SJCRH30 (cell line): ENCODE data around the gene P2RX3. TPM values are rescaled to one million over a fixed set of nuclear protein-coding genes. Genes with fewer than 3 reads are reported as not detected.
A peak's percentile ranks its signal among the peaks of the same experiment; 100 is the strongest.
"Not testable (repeated sequence)": the region's sequence is repeated elsewhere in the genome, so short reads cannot be mapped to it uniquely, and the experiment has no call there.

ENCODE experiments used
- DNase-seq, 2 experiments: peaks; one replicate each; pipeline ENCODE4 v3.0.0-alpha.2; 2015 to 2020
- H3K27ac ChIP-seq: fragments of 250-450 bp; sonication (Bioruptor Pico); 2 replicates; pipeline ENCODE4 v1.5.1; 2020; ENCODE audit warnings: mild to moderate bottlenecking, moderate library complexity
- H3K27me3 ChIP-seq: fragments of 250-450 bp; sonication (Bioruptor Pico); 2 replicates; pipeline ENCODE4 v1.5.1; 2020; ENCODE audit warnings: mild to moderate bottlenecking, moderate library complexity
- H3K36me3 ChIP-seq: fragments of 250-450 bp; sonication (Bioruptor Pico); 2 replicates; pipeline ENCODE4 v1.5.1; 2020; ENCODE audit warnings: mild to moderate bottlenecking, moderate library complexity
- H3K4me1 ChIP-seq: fragments of 250-450 bp; sonication (Bioruptor Pico); 2 replicates; pipeline ENCODE4 v1.5.1; 2020; ENCODE audit warnings: mild to moderate bottlenecking, moderate library complexity
- H3K4me3 ChIP-seq: fragments of 250-450 bp; sonication (Bioruptor Pico); 2 replicates; pipeline ENCODE4 v1.5.1; 2020; ENCODE audit warnings: mild to moderate bottlenecking, moderate library complexity
- H3K9me3 ChIP-seq: fragments of 250-450 bp; sonication (Bioruptor Pico); replicated peaks from 2 replicates; pipeline ENCODE4 v1.5.1; 2020; ENCODE audit warnings: mild to moderate bottlenecking, moderate library complexity
- total RNA-seq: library from RNA; depleted of rRNA; stranded (reverse); fragments of >200 nt; shearing (Covaris generic); gene quantifications from 2 replicates; pipeline ENCODE4 v1.2.3, GENCODE V29; 2014; rRNA removed

Gene P2RX3
- not detected in 2 replicates for total RNA-seq

DNA sequence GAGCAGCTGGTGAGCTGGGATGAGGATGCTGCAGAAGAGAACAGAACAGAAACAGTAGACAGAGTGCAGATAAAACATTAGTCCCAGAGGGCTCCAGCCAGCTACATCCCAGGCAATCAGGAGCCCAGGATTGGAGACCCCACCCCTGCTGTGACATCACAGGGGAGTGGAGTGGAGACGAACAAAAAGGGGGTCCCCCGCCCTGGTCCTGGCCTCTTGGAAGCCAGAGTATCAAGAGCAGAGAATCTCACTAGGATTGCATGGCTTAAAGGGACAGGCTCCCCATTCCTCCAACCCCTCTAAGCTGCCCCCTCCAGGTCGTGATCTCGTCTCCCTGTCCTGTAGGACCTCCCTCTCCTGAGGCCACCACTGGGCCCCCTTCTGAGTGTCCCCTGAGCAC lies at the start of gene P2RX3:
Gene P2RX3 (plus strand): TSS at position 211 of the 400 bp plus-strand sequence. CDS start 199 bp downstream, outside the sequence.
- no peak for DNase-seq
- Histone ChIP-seq H3K27me3 (no peaks in the 10 kb centered on the region; the same call in none of the 2 replicates), H3K4me3 (no peak within 1 kb of the TSS), H3K9me3 (no peaks in the 10 kb centered on the region), H3K36me3 (peaks cover 12% of the 10 kb centered on the region), H3K27ac (no peak within 1 kb of the TSS), H3K4me1 (peaks cover 10% of the 10 kb centered on the region)

DNA sequence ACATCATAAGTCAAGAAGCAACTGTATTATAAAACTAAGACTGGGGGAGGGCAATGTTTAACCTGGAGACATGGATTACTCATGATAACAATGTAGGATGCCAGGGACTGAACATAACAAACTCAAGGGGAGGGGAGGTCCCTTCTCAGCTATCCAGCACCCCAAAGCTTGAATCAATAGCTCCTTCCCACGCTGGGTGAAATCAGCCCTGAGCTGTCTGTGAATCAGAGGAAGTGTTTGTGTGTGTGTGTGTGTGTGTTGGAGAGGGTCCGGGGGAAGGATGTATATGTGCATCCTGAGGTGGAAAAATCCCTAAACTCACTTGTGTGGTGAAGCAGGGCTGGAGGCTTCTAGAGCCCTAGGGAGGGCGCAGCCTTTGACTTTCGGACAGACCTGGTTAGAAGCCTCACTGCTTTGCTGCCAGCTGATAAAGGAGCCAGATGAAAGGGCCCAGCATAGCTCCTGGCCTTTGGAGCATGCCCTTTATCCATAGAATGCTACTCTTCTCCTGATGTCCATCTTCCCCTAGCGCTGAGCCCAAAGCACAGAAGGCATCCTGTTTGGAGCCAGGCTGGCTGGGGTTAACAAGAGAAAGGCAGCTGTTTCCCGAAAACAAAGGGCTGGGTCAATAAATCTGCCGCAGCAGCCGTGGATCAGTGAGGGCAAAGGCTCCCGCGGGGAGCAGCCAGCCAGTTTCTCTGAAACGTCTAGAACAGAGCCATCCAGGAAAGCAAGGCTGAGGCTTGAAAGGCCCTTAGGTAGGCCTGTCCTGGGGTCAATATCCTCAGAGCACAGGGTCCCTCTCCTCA lies 49.2 kb upstream of the P2RX3 start:
- Histone ChIP-seq H3K4me1 (peaks cover 55% of the 10 kb centered on the region), H3K9me3 (no peaks in the 10 kb centered on the region), H3K27ac (peak overlapping the region; percentile 83), H3K36me3 (no peaks in the 10 kb centered on the region), H3K27me3 (no peaks in the 10 kb centered on the region), H3K4me3 (no peak overlapping the region)
- peak; percentile 88 to 92 for DNase-seq

DNA sequence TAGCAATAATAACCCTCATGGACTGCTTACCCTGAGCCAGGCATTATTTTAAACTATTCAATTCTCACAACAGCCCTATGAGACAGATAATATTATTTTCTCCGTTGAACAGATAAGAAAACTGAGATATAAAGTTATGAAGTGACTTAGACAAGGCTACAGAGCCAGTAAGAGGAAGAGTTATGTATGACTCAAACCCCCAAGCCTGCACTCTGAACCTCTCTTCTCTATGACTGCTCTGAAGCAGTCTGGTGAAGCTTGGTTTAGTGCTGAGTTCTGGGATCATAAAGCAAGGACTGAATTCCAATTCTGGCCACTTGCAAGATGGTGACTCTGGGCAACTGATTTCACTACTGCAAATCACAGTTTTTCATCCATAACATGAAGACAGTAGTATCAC lies 47.9 kb upstream of the P2RX3 start:
- Histone ChIP-seq H3K4me1 (peaks cover 55% of the 10 kb centered on the region), H3K4me3 (no peak overlapping the region), H3K27ac (no peak overlapping the region; the same call in 1 of the 2 replicates), H3K27me3 (no peaks in the 10 kb centered on the region), H3K9me3 (no peaks in the 10 kb centered on the region), H3K36me3 (no peaks in the 10 kb centered on the region)
- no peak for DNase-seq

DNA sequence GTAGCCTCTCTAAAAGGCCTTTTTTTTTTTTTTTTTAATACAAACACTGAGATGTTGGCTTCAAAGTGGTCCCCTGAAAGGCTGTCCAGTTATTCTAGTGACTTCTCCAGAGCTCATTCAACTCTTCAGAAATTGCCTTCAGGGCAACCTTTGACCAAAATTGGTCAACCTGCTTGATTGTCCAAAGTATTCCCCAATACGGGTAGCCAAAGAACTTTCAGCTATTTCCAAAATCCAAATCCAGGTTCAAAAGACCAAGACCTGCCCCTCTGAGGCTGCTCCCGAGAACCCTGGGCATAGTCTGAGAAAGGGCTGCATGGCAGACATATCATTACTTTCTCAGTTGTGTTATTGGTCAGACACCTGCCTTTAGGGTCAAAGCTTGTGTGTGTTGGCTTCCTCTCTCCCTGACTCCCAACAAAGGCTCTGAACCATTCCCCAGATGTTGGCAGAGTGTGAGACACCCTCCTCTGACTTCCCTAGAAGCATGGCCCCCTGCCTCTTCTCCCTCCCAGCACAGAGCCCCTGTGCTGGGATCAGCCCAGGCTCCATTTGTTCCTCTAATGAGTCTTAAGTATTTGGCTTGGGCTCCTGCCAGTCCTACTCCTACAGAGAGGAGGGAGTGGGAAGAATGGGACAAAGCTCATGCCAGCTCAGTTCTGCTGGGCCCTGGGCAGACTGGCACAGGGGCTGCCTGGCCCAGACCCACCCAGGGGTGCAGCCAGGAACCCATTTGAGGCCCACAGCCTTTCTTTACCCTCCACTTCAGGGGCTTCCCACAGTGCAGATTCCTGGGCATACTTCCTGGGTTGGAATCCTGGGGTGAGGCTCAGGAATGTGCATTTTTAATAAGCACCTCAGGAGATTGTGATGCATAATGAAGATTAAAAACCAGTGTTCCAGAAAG lies 43.7 kb upstream of the P2RX3 start:
- Histone ChIP-seq H3K36me3 (peaks cover 31% of the 10 kb centered on the region), H3K4me3 (no peak overlapping the region), H3K27me3 (no peaks in the 10 kb centered on the region), H3K9me3 (peaks cover 8% of the 10 kb centered on the region; the same call in 1 of the 2 replicates), H3K4me1 (peaks cover 43% of the 10 kb centered on the region), H3K27ac (peak overlapping the region; percentile 97)
- peak; percentile 41 to 63 for DNase-seq

DNA sequence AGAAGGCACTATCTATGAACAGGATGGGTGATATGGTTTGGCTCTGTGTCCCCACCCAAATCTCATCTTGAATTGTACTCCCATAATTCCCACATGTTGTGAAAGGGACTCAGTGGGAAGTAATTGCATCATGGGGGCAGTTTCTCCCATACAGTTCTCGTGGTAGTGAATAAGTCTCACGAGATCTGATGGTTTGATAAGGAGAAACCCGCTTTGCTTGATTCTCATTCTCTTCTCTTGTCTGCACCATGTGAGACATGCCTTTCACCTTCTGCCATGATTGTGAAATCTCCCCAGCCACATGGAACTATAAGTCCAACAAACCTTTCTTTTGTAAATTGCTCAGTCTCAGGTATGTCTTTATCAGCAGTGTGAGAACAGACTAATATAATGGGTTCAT lies 41.9 kb upstream of the P2RX3 start:
- H3K4me1 ChIP-seq, result peaks cover 31% of the 10 kb centered on the region
- not testable (repeated sequence) for H3K9me3 ChIP-seq, H3K27ac ChIP-seq, H3K4me3 ChIP-seq, DNase-seq, H3K27me3 ChIP-seq
- peaks cover 48% of the 10 kb centered on the region for H3K36me3 ChIP-seq

DNA sequence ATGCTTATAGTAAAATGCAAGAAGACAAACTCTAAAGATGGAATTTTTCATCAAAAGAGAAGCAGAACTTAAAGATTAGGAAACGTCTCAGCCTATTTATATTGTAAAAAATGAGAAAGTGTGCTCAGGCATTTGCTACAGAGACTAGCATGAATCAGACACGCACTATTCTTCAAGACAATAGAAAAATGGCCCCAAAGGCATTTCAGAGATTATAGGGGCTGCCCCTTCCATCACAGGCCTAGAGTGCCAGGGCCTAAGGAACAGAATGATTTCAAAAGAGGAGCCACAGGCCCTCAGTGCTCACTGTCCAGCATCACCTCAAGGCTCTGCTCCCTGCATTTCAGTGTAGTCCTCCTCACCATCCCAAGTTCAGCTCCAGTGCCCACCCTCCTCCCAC lies 40.9 kb upstream of the P2RX3 start:
- Histone ChIP-seq H3K36me3 (peaks cover 59% of the 10 kb centered on the region), H3K4me3 (no peak overlapping the region), H3K4me1 (peaks cover 28% of the 10 kb centered on the region), H3K27ac (no peak overlapping the region), H3K9me3 (peaks cover 8% of the 10 kb centered on the region; the same call in 1 of the 2 replicates), H3K27me3 (no peaks in the 10 kb centered on the region)
- DNase-seq, result no peak

DNA sequence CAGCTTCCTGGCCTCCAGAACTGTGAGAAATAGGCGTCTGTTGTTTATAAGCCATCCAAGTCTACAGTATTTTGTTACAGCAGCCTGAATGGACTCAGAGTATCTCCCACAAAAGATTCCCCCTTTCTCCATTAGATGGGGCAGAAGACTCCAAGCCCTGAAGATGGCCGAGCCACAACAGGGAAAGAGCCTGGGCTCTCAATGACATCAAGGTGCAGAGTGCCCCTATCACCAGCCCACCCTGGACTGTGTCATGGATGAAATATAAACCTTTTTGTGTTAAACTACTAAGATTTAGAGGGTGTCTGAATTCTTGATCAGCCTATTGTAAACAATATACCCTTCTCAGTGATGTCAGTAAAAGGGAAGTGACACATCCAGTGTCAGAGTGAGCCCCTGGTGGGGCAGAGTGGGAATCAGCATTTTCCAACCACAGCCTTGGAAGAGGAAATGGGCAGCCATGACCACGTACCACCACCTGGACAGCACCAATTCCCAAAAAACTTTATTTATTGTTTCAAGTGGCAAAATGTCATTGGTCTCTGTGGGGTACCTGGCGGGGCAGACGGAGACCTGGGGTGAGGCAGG lies 38.9 kb upstream of the P2RX3 start:
- Histone ChIP-seq H3K4me1 (peaks cover 9% of the 10 kb centered on the region), H3K36me3 (peaks cover 75% of the 10 kb centered on the region), H3K4me3 (no peak overlapping the region), H3K27me3 (no peaks in the 10 kb centered on the region), H3K9me3 (peaks cover 8% of the 10 kb centered on the region; the same call in 1 of the 2 replicates), H3K27ac (no peak overlapping the region)
- DNase-seq, result no peak

DNA sequence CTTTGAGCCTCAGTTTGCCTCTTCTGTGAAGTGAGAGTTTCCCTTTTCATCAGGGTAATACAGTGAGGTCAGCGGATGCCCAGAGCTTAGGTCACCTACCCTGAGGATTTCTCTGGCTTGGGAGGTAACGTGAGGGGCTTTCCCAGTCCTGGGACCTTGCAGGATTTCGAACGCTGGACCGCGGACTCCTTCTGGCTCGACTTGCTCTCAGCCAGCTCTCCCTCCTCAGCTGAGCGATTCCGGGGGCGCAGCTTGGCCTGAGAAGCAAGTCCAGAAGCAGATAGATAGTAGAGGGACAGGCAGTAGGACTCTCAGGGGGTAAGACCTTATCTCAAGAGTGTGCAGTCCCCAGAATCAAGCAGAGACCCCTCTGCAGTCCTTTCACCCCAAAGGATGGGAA lies 37.4 kb upstream of the P2RX3 start:
- Histone ChIP-seq H3K9me3 (peaks cover 8% of the 10 kb centered on the region; the same call in 1 of the 2 replicates), H3K4me3 (no peak overlapping the region), H3K36me3 (peaks cover 81% of the 10 kb centered on the region), H3K27ac (no peak overlapping the region), H3K27me3 (no peaks in the 10 kb centered on the region), H3K4me1 (no peaks in the 10 kb centered on the region)
- DNase-seq, result no peak

DNA sequence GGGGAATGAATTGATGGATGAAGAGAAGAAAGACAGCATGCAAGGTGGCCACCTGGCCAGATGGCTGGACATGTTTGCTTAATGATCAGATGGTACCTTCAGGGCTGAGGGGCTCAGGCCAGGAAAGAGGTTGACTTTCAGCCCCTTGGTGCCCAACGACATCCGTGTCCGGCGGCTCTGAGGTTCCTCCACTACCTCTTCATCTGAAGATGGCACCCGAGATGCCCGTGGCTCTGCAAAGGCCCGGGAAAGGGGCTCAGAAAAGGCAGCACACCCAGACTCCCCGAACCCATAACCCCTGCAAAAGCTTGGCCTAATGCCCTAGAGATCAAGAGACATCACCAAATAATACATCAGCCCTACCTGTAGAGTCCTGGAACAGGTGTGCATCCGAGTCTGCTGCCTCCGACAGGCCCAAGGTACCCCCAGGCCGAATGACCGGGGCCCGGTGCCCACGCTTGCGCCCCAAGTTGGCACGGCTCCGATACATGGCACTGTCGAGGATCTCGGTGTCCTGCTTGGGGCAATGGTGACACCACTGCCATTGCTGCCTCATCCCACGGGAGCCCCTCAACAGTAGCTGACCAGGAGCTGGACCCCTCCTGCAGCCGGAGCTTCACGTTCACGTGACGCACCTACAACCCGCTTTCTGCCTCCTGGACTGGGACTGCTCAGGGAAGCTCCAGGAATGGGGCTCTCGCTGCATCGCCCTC lies 36.3 kb upstream of the P2RX3 start:
- peaks cover 74% of the 10 kb centered on the region for H3K36me3 ChIP-seq
- H3K27me3 ChIP-seq, result no peaks in the 10 kb centered on the region
- H3K9me3 ChIP-seq, result peaks cover 4% of the 10 kb centered on the region; the same call in 1 of the 2 replicates
- H3K4me1 ChIP-seq, result 0 out of 2 replicates have a peak, but pooled peaks cover 4% of the 10 kb centered on the region
- no peak overlapping the region for H3K4me3 ChIP-seq
- H3K27ac ChIP-seq, result no peak overlapping the region
- DNase-seq, result no peak

DNA sequence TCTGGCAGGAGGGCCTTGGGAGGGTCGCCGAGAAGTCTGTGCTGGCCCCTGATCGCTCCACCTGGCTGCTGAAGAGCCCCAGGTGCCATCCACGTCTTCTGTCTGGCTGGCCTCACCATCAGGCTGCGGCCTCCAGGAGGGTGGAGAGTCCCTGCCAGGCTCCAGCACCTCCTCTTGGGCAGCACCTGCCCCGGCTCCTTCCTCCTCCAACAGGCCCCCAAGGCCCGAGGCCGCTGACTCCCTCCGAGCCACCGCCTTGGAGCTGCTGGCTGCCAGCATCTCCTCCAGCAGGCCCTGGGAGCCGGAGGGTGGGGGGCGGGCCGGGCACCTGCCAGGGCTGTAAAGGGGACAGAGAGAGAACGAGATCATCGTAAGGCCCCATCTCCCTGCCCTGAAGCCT lies 35.7 kb upstream of the P2RX3 start:
- DNase-seq, result no peak
- H3K36me3 ChIP-seq, result peaks cover 73% of the 10 kb centered on the region
- H3K9me3 ChIP-seq, result no peaks in the 10 kb centered on the region

DNA sequence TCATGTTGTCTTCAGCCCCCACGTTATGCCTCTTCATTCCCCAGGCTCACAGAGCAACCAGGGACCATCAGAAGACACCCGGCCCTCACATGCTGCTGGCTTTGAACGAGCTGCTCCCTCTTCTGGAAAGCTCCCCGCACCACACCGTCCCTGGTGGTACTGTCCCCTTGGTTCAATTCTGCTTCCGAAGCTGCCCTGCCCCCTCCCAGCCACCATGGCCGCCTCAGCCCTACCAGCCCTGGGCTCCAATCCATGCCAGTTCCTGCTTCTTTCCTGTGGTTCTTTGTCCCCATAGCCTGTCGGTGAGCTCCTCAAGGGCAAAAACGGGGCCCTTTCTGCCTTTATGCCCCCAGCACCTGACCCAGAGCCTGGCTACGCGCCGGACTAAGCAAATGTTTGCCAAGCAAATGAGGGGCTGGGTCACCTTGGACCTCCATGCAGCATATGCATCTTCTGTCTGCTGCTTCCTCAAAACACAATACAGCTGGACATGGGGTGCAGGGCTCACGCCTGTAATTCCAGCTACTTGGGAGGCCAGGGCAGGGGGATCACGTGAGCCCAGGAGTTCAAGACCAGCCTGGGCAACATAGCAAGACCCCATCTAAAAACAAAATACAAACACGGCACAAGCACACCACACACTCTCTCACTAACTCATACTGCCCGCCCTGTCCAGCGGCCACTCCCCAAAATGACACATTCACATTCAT lies 34.7 kb upstream of the P2RX3 start:
- H3K9me3 ChIP-seq, result no peaks in the 10 kb centered on the region
- H3K4me1 ChIP-seq, result peaks cover 7% of the 10 kb centered on the region; the same call in 1 of the 2 replicates
- no peak overlapping the region for H3K4me3 ChIP-seq
- DNase-seq, result no peak
- H3K27me3 ChIP-seq, result no peaks in the 10 kb centered on the region
- H3K27ac ChIP-seq, result no peak overlapping the region
- peaks cover 69% of the 10 kb centered on the region for H3K36me3 ChIP-seq

More for the DNA sequence above, 35.7 kb upstream of the P2RX3 start:
- Histone ChIP-seq H3K4me3 (no peak overlapping the region), H3K27ac (no peak overlapping the region), H3K4me1 (peaks cover 4% of the 10 kb centered on the region; the same call in 1 of the 2 replicates), H3K27me3 (no peaks in the 10 kb centered on the region)

DNA sequence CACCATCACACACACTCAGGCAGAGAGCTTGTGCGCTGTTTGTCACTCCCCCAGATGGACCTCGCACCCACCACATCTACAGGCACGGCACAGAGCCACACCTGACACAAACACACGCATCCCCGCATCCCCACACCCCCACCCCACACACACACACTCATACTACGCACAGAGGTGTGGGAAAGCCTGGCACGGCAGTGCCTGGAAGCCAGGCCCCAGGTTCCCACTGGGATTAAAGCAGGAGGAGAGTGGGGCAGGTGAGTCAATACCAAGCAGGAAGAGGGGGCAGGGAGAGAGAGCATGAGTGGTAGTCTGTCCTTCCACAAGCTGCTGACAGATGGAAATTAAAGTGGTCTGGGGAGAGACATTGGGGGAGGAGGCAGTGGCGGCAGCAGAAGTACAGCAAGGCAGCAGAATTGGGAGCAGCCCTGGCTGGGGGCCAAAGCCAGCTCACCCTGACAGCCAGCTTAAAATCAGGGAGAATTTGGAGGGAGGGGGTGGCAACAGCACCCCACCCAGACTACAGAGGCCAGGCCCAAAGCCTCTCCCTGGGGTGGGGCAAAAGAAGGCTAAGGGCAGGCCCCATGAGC lies 34.1 kb upstream of the P2RX3 start:
- DNase-seq, result no peak
- Histone ChIP-seq H3K27ac (no peak overlapping the region), H3K27me3 (no peaks in the 10 kb centered on the region), H3K4me1 (peaks cover 7% of the 10 kb centered on the region; the same call in 1 of the 2 replicates), H3K9me3 (no peaks in the 10 kb centered on the region), H3K4me3 (no peak overlapping the region), H3K36me3 (peaks cover 63% of the 10 kb centered on the region)

DNA sequence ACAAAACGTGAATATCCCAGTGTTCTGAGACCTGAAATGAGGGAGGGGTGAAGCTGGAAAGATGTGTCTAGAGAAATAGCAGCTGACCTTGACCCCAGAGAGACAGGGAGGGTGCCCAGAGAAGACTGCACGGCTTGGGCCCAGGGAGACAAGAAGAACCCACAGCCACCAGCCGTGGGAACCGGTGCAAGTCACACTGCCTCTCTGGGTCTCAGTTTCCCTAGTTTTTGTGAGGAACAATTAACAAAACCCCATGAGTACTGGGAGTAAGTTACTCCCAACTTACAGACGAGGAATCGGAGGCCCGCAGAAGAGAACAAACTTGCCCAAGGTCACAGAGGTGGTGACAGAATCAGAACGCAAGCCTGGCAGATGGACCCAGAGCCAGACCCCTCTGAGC lies 32.6 kb upstream of the P2RX3 start:
- no peak overlapping the region for H3K4me3 ChIP-seq
- H3K36me3 ChIP-seq, result peaks cover 61% of the 10 kb centered on the region
- H3K4me1 ChIP-seq, result peaks cover 13% of the 10 kb centered on the region; the same call in 1 of the 2 replicates

More for the DNA sequence above, 32.6 kb upstream of the P2RX3 start:
- no peaks in the 10 kb centered on the region for H3K27me3 ChIP-seq
- no peak overlapping the region for H3K27ac ChIP-seq
- H3K9me3 ChIP-seq, result no peaks in the 10 kb centered on the region
- no peak for DNase-seq
